NB4 (cell line): ENCODE data around the gene ADAMTSL3.

Experiments
- CTCF ChIP-seq: IDR thresholded peaks from one replicate; pipeline ENCODE4 v1.5.1; 2012; ENCODE audit warnings: low read depth, low read length
- MYC ChIP-seq: IDR thresholded peaks from 2 replicates; pipeline ENCODE4 v1.6.1; 2011; ENCODE audit warnings: low read depth, low read length
- POLR2A ChIP-seq: IDR thresholded peaks from 2 replicates; pipeline ENCODE4 v1.6.1; 2011; ENCODE audit warnings: mild to moderate bottlenecking; ENCODE audit not compliant: insufficient read length; ENCODE audit errors: extremely low read depth

DNA sequence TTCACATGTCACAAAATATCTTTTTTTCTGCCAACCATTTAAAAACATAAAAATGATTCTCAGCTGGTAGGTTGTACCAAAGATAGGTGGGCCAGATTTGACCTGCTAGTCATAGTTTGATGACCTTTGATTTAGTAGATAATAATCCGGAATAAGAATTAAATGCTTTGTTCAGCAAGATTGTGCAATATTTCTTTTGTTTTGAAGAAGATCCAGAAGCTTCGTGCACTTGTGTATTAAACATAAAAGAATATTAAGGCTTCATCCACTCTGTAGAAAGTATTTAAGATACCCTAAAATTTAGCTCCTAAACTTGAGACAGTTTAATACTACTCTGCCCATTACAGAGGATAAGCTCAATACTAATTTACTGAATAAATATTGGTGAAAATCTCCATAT is 258.4 kb downstream of the ADAMTSL3 start:
- TF ChIP-seq CTCF (no peak), POLR2A (no peak), MYC (no peak)
